Measurements from ENCODE around the gene RSRC1. TPM values are rescaled to one million over a fixed set of nuclear protein-coding genes. Genes with fewer than 3 reads are reported as not detected.

The RSRC1 gene
- total RNA-seq, 1 experiment from 2014 or later = 35.8 TPM

- Mint-ChIP-seq H3K36me3 (ENCODE audit: insufficient read depth, unreplicated experiment) (peaks cover 14% of the 10 kb centered on the region), H3K4me3 (ENCODE audit: unreplicated experiment) (no peak overlapping the region), H3K4me1 (ENCODE audit: insufficient read depth, unreplicated experiment) (no peaks in the 10 kb centered on the region), H3K9me3 (ENCODE audit: unreplicated experiment) (no peaks in the 10 kb centered on the region), H3K27ac (ENCODE audit: low read depth, unreplicated experiment) (no peak overlapping the region), H3K27me3 (ENCODE audit: insufficient read depth, unreplicated experiment) (no peaks in the 10 kb centered on the region)
- intact Hi-C loops (cut with micrococcal nuclease) = no loop called here
- no peak for TF ChIP-seq CTCF (IDR thresholded peaks at IDR 0.05; ENCODE audit: unreplicated experiment)
- no TSS peak for BruUV-seq (replicated peaks)
- no peak for DNase-seq (ENCODE audit: unreplicated experiment)
- ChIA-PET POLR2A (interaction anchor here (0.6 kb wide), 1 partner anchor 27 kb away, joined by 3 read pairs; no protein-coding TSS in a partner anchor), CTCF (no interaction called here)
Measured at GRCh38 chr3:158233791-158234190, 123.9 kb downstream of the RSRC1 start.

GRCh38 chr3:158244274-158244673 lies 134.4 kb downstream of the RSRC1 start:
- POLR2A ChIA-PET = interaction anchor here (0.7 kb wide), 1 partner anchor 40 kb away, joined by 4 read pairs; no protein-coding TSS in a partner anchor
- H3K36me3 Mint-ChIP-seq (ENCODE audit: insufficient read depth, unreplicated experiment) = no peaks in the 10 kb centered on the region
- TF ChIP-seq CTCF (IDR thresholded peaks at IDR 0.05; ENCODE audit: unreplicated experiment) = no peak
- H3K27ac Mint-ChIP-seq (ENCODE audit: low read depth, unreplicated experiment) = no peak overlapping the region
- intact Hi-C loops (cut with micrococcal nuclease) = no loop called here
- no peak for DNase-seq (ENCODE audit: unreplicated experiment)
- H3K4me1 Mint-ChIP-seq (ENCODE audit: insufficient read depth, unreplicated experiment) = no peaks in the 10 kb centered on the region
- BruUV-seq (replicated peaks) = no TSS peak
- no peaks in the 10 kb centered on the region for H3K27me3 Mint-ChIP-seq (ENCODE audit: insufficient read depth, unreplicated experiment)
- no peaks in the 10 kb centered on the region for H3K9me3 Mint-ChIP-seq (ENCODE audit: unreplicated experiment)
- CTCF ChIA-PET = interaction anchor here (0.6 to 1.5 kb wide), 2 partner anchors 415 to 671 kb away, joined by 4 to 6 read pairs; no protein-coding TSS in a partner anchor
- no peak overlapping the region for H3K4me3 Mint-ChIP-seq (ENCODE audit: unreplicated experiment)

GRCh38 chr3:158247288-158247687 lies 137.4 kb downstream of the RSRC1 start:
- no TSS peak for BruUV-seq (replicated peaks)

GRCh38 chr3:158248261-158248660 lies 138.4 kb downstream of the RSRC1 start:
- no peaks in the 10 kb centered on the region for H3K4me1 Mint-ChIP-seq (ENCODE audit: insufficient read depth, unreplicated experiment)
- no peaks in the 10 kb centered on the region for H3K36me3 Mint-ChIP-seq (ENCODE audit: insufficient read depth, unreplicated experiment)
- peaks cover 20% of the 10 kb centered on the region for H3K9me3 Mint-ChIP-seq (ENCODE audit: unreplicated experiment)
- H3K4me3 Mint-ChIP-seq (ENCODE audit: unreplicated experiment) = no peak overlapping the region
- BruUV-seq (replicated peaks) = no TSS peak
- ChIA-PET POLR2A (no interaction called here), CTCF (no interaction called here)
- H3K27me3 Mint-ChIP-seq (ENCODE audit: insufficient read depth, unreplicated experiment) = no peaks in the 10 kb centered on the region
- DNase-seq (ENCODE audit: unreplicated experiment) = no peak
- H3K27ac Mint-ChIP-seq (ENCODE audit: low read depth, unreplicated experiment) = no peak overlapping the region
- intact Hi-C loops (cut with micrococcal nuclease) = no loop called here
- no peak for TF ChIP-seq CTCF (IDR thresholded peaks at IDR 0.05; ENCODE audit: unreplicated experiment)

More at GRCh38 chr3:158247288-158247687, 137.4 kb downstream of the RSRC1 start:
- POLR2A ChIA-PET = no interaction called here
- Mint-ChIP-seq H3K4me1 (ENCODE audit: insufficient read depth, unreplicated experiment) (no peaks in the 10 kb centered on the region), H3K27ac (ENCODE audit: low read depth, unreplicated experiment) (no peak overlapping the region), H3K27me3 (ENCODE audit: insufficient read depth, unreplicated experiment) (no peaks in the 10 kb centered on the region), H3K9me3 (ENCODE audit: unreplicated experiment) (peaks cover 13% of the 10 kb centered on the region), H3K4me3 (ENCODE audit: unreplicated experiment) (no peak overlapping the region), H3K36me3 (ENCODE audit: insufficient read depth, unreplicated experiment) (no peaks in the 10 kb centered on the region)
- intact Hi-C loops (cut with micrococcal nuclease) = no loop called here
- no peak for TF ChIP-seq CTCF (IDR thresholded peaks at IDR 0.05; ENCODE audit: unreplicated experiment)
- CTCF ChIA-PET = interaction anchor here (0.6 to 0.8 kb wide), 3 partner anchors 13 to 624 kb away, joined by 3 to 5 read pairs (median 3); no protein-coding TSS in a partner anchor
- no peak for DNase-seq (ENCODE audit: unreplicated experiment)
